Inflammatory macrophage (primary cell): ENCODE measurements around the gene KCNMB4.
"Not testable (repeated sequence)": the region's sequence is repeated elsewhere in the genome, so short reads cannot be mapped to it uniquely, and the experiment has no call there.

Experiments
- DNase-seq, 2 donors: peaks; one replicate each; pipeline ENCODE4 v3.0.0-alpha.2; 2020 to 2022

KCNMB4 gene

GRCh38 chr12:70372881-70373280 is 6.8 kb downstream of the KCNMB4 start:
- no peak for DNase-seq

- DNase-seq, result no peak
Observed at GRCh38 chr12:70379846-70380245, 13.8 kb downstream of the KCNMB4 start.

- DNase-seq, result no peak
Observed at GRCh38 chr12:70383484-70383883, 17.4 kb downstream of the KCNMB4 start.

GRCh38 chr12:70383886-70384285 is 17.8 kb downstream of the KCNMB4 start:
- no peak for DNase-seq

- DNase-seq, result no peak
Observed at GRCh38 chr12:70386771-70387170, 20.7 kb downstream of the KCNMB4 start.

GRCh38 chr12:70389678-70390077 is 23.6 kb downstream of the KCNMB4 start:
- no peak for DNase-seq

- DNase-seq, result not testable (repeated sequence)
Observed at GRCh38 chr12:70392631-70393030, 26.5 kb downstream of the KCNMB4 start.

- no peak for DNase-seq
Observed at GRCh38 chr12:70393787-70394499, 27.9 kb downstream of the KCNMB4 start.

- DNase-seq, result no peak
Observed at GRCh38 chr12:70398002-70398401, 31.9 kb downstream of the KCNMB4 start.

GRCh38 chr12:70398862-70399261 is 32.8 kb downstream of the KCNMB4 start:
- no peak for DNase-seq

- no peak for DNase-seq
Observed at GRCh38 chr12:70399311-70399710, 33.2 kb downstream of the KCNMB4 start.

- DNase-seq, result no peak
Observed at GRCh38 chr12:70400124-70400523, 34.0 kb downstream of the KCNMB4 start.

- DNase-seq, result no peak
Observed at GRCh38 chr12:70402597-70402996, 36.5 kb downstream of the KCNMB4 start.

GRCh38 chr12:70403826-70404225 is 37.7 kb downstream of the KCNMB4 start:
- DNase-seq, result no peak

GRCh38 chr12:70408004-70408790 is 42.1 kb downstream of the KCNMB4 start:
- DNase-seq, result no peak

GRCh38 chr12:70415987-70416386 is 49.9 kb downstream of the KCNMB4 start:
- DNase-seq, result no peak

GRCh38 chr12:70417121-70417520 is 51.0 kb downstream of the KCNMB4 start:
- DNase-seq, result no peak

- DNase-seq, result no peak
Observed at GRCh38 chr12:70418101-70418500, 52.0 kb downstream of the KCNMB4 start.

- no peak for DNase-seq
Observed at GRCh38 chr12:70422631-70423030, 56.5 kb downstream of the KCNMB4 start.

- DNase-seq, result no peak
Observed at GRCh38 chr12:70426620-70427019, 60.5 kb downstream of the KCNMB4 start.

- DNase-seq, result no peak
Observed at GRCh38 chr12:70427611-70428010, 61.5 kb downstream of the KCNMB4 start.

GRCh38 chr12:70430400-70430799 is 64.3 kb downstream of the KCNMB4 start:
- DNase-seq, result no peak

GRCh38 chr12:70436836-70437235 is 70.7 kb downstream of the KCNMB4 start:
- DNase-seq, result no peak

GRCh38 chr12:70443062-70443673 is 77.1 kb downstream of the KCNMB4 start:
- no peak for DNase-seq
